Epithelial cell of esophagus (primary cell): ENCODE data around the gene BCAT1.

Experiments
- DNase-seq: peaks from one replicate; pipeline ENCODE4 v3.0.0; 2010; ENCODE audit warnings: low read depth
- H3K4me3 ChIP-seq: 2 replicates; pipeline ENCODE4 v1.5.1; 2011; ENCODE audit warnings: mild to moderate bottlenecking, low read length, control low read depth
- CTCF ChIP-seq: IDR thresholded peaks from 2 replicates; pipeline ENCODE4 v1.5.1; 2011; ENCODE audit warnings: low read depth, mild to moderate bottlenecking, low read length, control low read depth, inconsistent platforms; ENCODE audit not compliant: insufficient read depth; ENCODE audit errors: missing control alignments

Gene BCAT1

GRCh38 chr12:24991209-24992049, 42.5 kb upstream of the BCAT1 start:
- no peak overlapping the region for H3K4me3 ChIP-seq
- peak; percentile 76 for DNase-seq
- peak; percentile 49 for TF ChIP-seq CTCF

- no peak overlapping the region for H3K4me3 ChIP-seq
- TF ChIP-seq CTCF, result no peak
- DNase-seq, result no peak
Measured at GRCh38 chr12:24989216-24989615, 40.3 kb upstream of the BCAT1 start.

GRCh38 chr12:24982250-24982649, 33.3 kb upstream of the BCAT1 start:
- DNase-seq, result no peak
- no peak for TF ChIP-seq CTCF
- no peak overlapping the region for H3K4me3 ChIP-seq

GRCh38 chr12:24979976-24980730, 31.3 kb upstream of the BCAT1 start:
- no peak for TF ChIP-seq CTCF
- DNase-seq, result no peak
- H3K4me3 ChIP-seq, result no peak overlapping the region

- H3K4me3 ChIP-seq, result no peak overlapping the region
- no peak for DNase-seq
- no peak for TF ChIP-seq CTCF
Measured at GRCh38 chr12:24979329-24979728, 30.4 kb upstream of the BCAT1 start.

GRCh38 chr12:24977711-24978110, 28.8 kb upstream of the BCAT1 start:
- no peak for TF ChIP-seq CTCF
- DNase-seq, result no peak
- H3K4me3 ChIP-seq, result no peak overlapping the region
